HCT116 (cell line): ENCODE measurements around the gene CAMK2D.

Experiments
- CTCF ChIP-seq, 3 experiments: fragments of 200-600 bp in 1 of 3; sonication (generic) in 1 of 3; IDR thresholded peaks in 2 of 3; conservative IDR thresholded peaks in 1 of 3; 2 replicates each; pipeline ENCODE4 v1.5.1; 2012 to 2017; ENCODE audit warnings: low read depth in 2 of 3, low read length in 2 of 3, antibody characterized with exemption in 1 of 3, borderline replicate concordance in 1 of 3, control low read depth in 1 of 3, mild to moderate bottlenecking in 1 of 3, mixed read lengths in 1 of 3, mixed run types in 1 of 3, moderate library complexity in 1 of 3; ENCODE audit not compliant: insufficient read depth in 1 of 3
- EZH2 ChIP-seq: fragments of 200-600 bp; sonication (generic); IDR thresholded peaks from 2 replicates; pipeline ENCODE4 v1.6.1; 2017; ENCODE audit warnings: antibody characterized with exemption, mixed run types
- EZH2phosphoT487 ChIP-seq: fragments of 200-600 bp; IDR thresholded peaks from 2 replicates; pipeline ENCODE4 v1.6.1; 2018; ENCODE audit warnings: antibody characterized with exemption, borderline replicate concordance
- POLR2A ChIP-seq: IDR thresholded peaks from 2 replicates; pipeline ENCODE4 v1.7.0; 2011; ENCODE audit warnings: borderline replicate concordance; ENCODE audit not compliant: insufficient read depth, insufficient read length; ENCODE audit errors: extremely low read depth
- POLR2AphosphoS5 ChIP-seq: IDR thresholded peaks from 2 replicates; pipeline ENCODE4 v1.6.1; 2011; ENCODE audit warnings: mild to moderate bottlenecking, low read depth, low read length, moderate library complexity
- RAD21 ChIP-seq: IDR thresholded peaks from 2 replicates; pipeline ENCODE4 v1.6.1; 2012; ENCODE audit warnings: low read depth, mild to moderate bottlenecking
- SRF ChIP-seq: IDR thresholded peaks from 2 replicates; pipeline ENCODE4 v1.6.1; 2012; ENCODE audit warnings: low read depth
- TCF7L2 ChIP-seq: IDR thresholded peaks from 2 replicates; pipeline ENCODE4 v1.7.0; 2011; ENCODE audit warnings: borderline replicate concordance, inconsistent platforms; ENCODE audit not compliant: insufficient read depth, insufficient read length; ENCODE audit errors: extremely low read depth
- YY1 ChIP-seq: IDR thresholded peaks from 2 replicates; pipeline ENCODE4 v1.6.1; 2011; ENCODE audit warnings: low read length, low read depth, moderate library complexity, mild to moderate bottlenecking; ENCODE audit not compliant: insufficient replicate concordance; ENCODE audit errors: extremely low read depth
- ZNF274 ChIP-seq: fragments of 200-500 bp; sonication (Bioruptor generic); IDR thresholded peaks from 2 replicates; pipeline ENCODE4 v1.6.1; 2014; ENCODE audit warnings: mild to moderate bottlenecking, low read depth, low read length, inconsistent platforms

- TF ChIP-seq CTCF (IDR thresholded peaks at IDR 0.05 in 2 of 3, conservative IDR thresholded peaks at IDR 0.05 in 1 of 3; ENCODE audit: borderline replicate concordance in 1 of 3, insufficient read depth in 1 of 3, low read depth in 2 of 3, low read length in 2 of 3) (no peak), POLR2A (no peak), EZH2phosphoT487 (no peak), EZH2 (no peak), RAD21 (no peak), TCF7L2 (no peak), SRF (no peak), ZNF274 (no peak), YY1 (no peak), POLR2AphosphoS5 (no peak)
Measured at GRCh38 chr4:113478032-113478431, 283.5 kb downstream of the CAMK2D start.
